ENCODE results near the gene RSBN1L. TPM values are rescaled to one million over a fixed set of nuclear protein-coding genes. Genes with fewer than 3 reads are reported as not detected.

Gene RSBN1L
- total and polyA plus RNA-seq, 2 donors (not counting 3 experiments of a cell fraction or from before 2014, with no cell fraction given): 3.0 to 13.1 TPM

GRCh38 chr7:77696643-77697534 is 630 bp downstream of the RSBN1L start:
- Histone ChIP-seq H3K36me3 (ENCODE audit: control insufficient read depth in 2 of 2, extremely low read depth in 1 of 2, insufficient read depth in 2 of 2, low read length in 2 of 2) (no peaks in the 10 kb centered on the region), H3K4me2 (ENCODE audit: insufficient read depth, low read length) (peak overlapping the region; percentile 90), H3K4me1 (ENCODE audit: control insufficient read depth, extremely low read depth, insufficient read depth, low read length) (peaks cover 23% of the 10 kb centered on the region), H3K9ac (replicated peaks; ENCODE audit: extremely low read depth, insufficient read depth, low read length) (peak overlapping the region; percentile 69), H2AFZ (ENCODE audit: low read depth, low read length) (peak overlapping the region; percentile 77), H3K27me3 (ENCODE audit: control insufficient read depth in 2 of 2, insufficient read depth in 2 of 2, low read length in 2 of 2) (no peaks in the 10 kb centered on the region), H3K79me2 (ENCODE audit: control insufficient read depth, insufficient read depth, low read length) (peaks cover 54% of the 10 kb centered on the region), H3K27ac (ENCODE audit: insufficient read depth, low read depth, low read length) (peak overlapping the region; percentile 62), H3K9me1 (replicated peaks; ENCODE audit: control insufficient read depth, extremely low read depth, insufficient read depth, low read length) (no peaks in the 10 kb centered on the region), H3K4me3 (replicated peaks in 1 of 3; ENCODE audit: insufficient read depth in 1 of 3, low read depth in 1 of 3, low read length in 3 of 3) (peak overlapping the region; percentile 90 to 97 (median 91)), H4K20me1 (replicated peaks; ENCODE audit: control insufficient read depth, extremely low read depth, insufficient read depth, low read length) (no peaks in the 10 kb centered on the region), H3K9me3 (replicated peaks; ENCODE audit: control insufficient read depth, insufficient read depth, low read length) (no peaks in the 10 kb centered on the region)
- dilution Hi-C loops (cut with MboI; ENCODE audit: extremely low pct_ligation_motif_present, low sequenced_read_pairs): no loop called here
- no peak for TF ChIP-seq FOS (IDR thresholded peaks at IDR 0.05; ENCODE audit: borderline replicate concordance, insufficient read depth, low read length)
- no peak for TF ChIP-seq GATA2 (IDR thresholded peaks at IDR 0.05; ENCODE audit: insufficient read depth, insufficient read length, low read depth, low read length)
- TF ChIP-seq POLR2AphosphoS5 (IDR thresholded peaks at IDR 0.05; ENCODE audit: insufficient read depth, low read depth, low read length): no peak
- no peak for TF ChIP-seq EZH2 (IDR thresholded peaks at IDR 0.05; ENCODE audit: borderline replicate concordance, low read depth, low read length, severe bottlenecking)
- no peak for TF ChIP-seq MYC (IDR thresholded peaks at IDR 0.05; ENCODE audit: low read depth, low read length)
- DNase-seq (ENCODE audit: low read depth, low spot score) (peak; percentile 78), FAIRE-seq (no peak)
- ChIA-PET POLR2A (interaction anchor here (1.0 kb wide), 1 partner anchor 9 kb away, joined by 3 read pairs; no protein-coding TSS in a partner anchor), CTCF (interaction anchor here (0.6 to 4.1 kb wide), 15 partner anchors 10 to 343 kb away, joined by 3 to 37 read pairs (median 3); no protein-coding TSS in a partner anchor)
- intact Hi-C loops (cut with micrococcal nuclease): loop anchor here (2.0 to 5.0 kb wide), 4 partner anchors 38 to 160 kb away; partner anchors contain the start of genes PHTF2, PTPN12 and TMEM60
- TSS peak; percentile 10 for BruUV-seq (replicated peaks)

- ChIA-PET POLR2A (no interaction called here), CTCF (interaction anchor here (0.8 to 4.1 kb wide), 13 partner anchors 16 to 239 kb away, joined by 3 to 37 read pairs (median 3); no protein-coding TSS in a partner anchor)
- H3K36me3 ChIP-seq (ENCODE audit: control insufficient read depth in 2 of 2, extremely low read depth in 1 of 2, insufficient read depth in 2 of 2, low read length in 2 of 2): no peaks in the 10 kb centered on the region
- peak overlapping the region; percentile 90 for H3K4me2 ChIP-seq (ENCODE audit: insufficient read depth, low read length)
- H4K20me1 ChIP-seq (replicated peaks; ENCODE audit: control insufficient read depth, extremely low read depth, insufficient read depth, low read length): no peaks in the 10 kb centered on the region
- intact Hi-C loops (cut with micrococcal nuclease) (loop anchor here (2.0 to 5.0 kb wide), 4 partner anchors 37 to 160 kb away; partner anchors contain the start of genes PHTF2, PTPN12 and TMEM60), dilution Hi-C loops (cut with MboI; ENCODE audit: extremely low pct_ligation_motif_present, low sequenced_read_pairs) (no loop called here)
- peak overlapping the region; percentile 90 to 97 (median 91) for H3K4me3 ChIP-seq (replicated peaks in 1 of 3; ENCODE audit: insufficient read depth in 1 of 3, low read depth in 1 of 3, low read length in 3 of 3)
- H3K27ac ChIP-seq (ENCODE audit: insufficient read depth, low read depth, low read length): peak overlapping the region; percentile 62
- H3K9me3 ChIP-seq (replicated peaks; ENCODE audit: control insufficient read depth, insufficient read depth, low read length): no peaks in the 10 kb centered on the region
- H2AFZ ChIP-seq (ENCODE audit: low read depth, low read length): peak overlapping the region; percentile 73
- peaks cover 23% of the 10 kb centered on the region for H3K4me1 ChIP-seq (ENCODE audit: control insufficient read depth, extremely low read depth, insufficient read depth, low read length)
- no peaks in the 10 kb centered on the region for H3K27me3 ChIP-seq (ENCODE audit: control insufficient read depth in 2 of 2, insufficient read depth in 2 of 2, low read length in 2 of 2)
- H3K79me2 ChIP-seq (ENCODE audit: control insufficient read depth, insufficient read depth, low read length): peaks cover 60% of the 10 kb centered on the region
- H3K9me1 ChIP-seq (replicated peaks; ENCODE audit: control insufficient read depth, extremely low read depth, insufficient read depth, low read length): no peaks in the 10 kb centered on the region
- DNase-seq (ENCODE audit: low read depth, low spot score) (no peak), FAIRE-seq (peak; percentile 55)
- BruUV-seq (replicated peaks): TSS peak; percentile 16
- peak overlapping the region; percentile 69 for H3K9ac ChIP-seq (replicated peaks; ENCODE audit: extremely low read depth, insufficient read depth, low read length)
- TF ChIP-seq MYC (IDR thresholded peaks at IDR 0.05; ENCODE audit: low read depth, low read length) (no peak), GATA2 (IDR thresholded peaks at IDR 0.05; ENCODE audit: insufficient read depth, insufficient read length, low read depth, low read length) (no peak), EZH2 (IDR thresholded peaks at IDR 0.05; ENCODE audit: borderline replicate concordance, low read depth, low read length, severe bottlenecking) (no peak), POLR2A (IDR thresholded peaks at IDR 0.05; ENCODE audit: low read depth, low read length) (no peak), CTCF (IDR thresholded peaks at IDR 0.05; ENCODE audit: extremely low read depth in 1 of 2, insufficient read depth in 1 of 2, low read depth in 1 of 2, low read length in 2 of 2) (no peak), POLR2AphosphoS5 (IDR thresholded peaks at IDR 0.05; ENCODE audit: insufficient read depth, low read depth, low read length) (no peak), MAX (IDR thresholded peaks at IDR 0.05; ENCODE audit: insufficient read depth, insufficient read length) (no peak), FOS (IDR thresholded peaks at IDR 0.05; ENCODE audit: borderline replicate concordance, insufficient read depth, low read length) (no peak), JUN (IDR thresholded peaks at IDR 0.05; ENCODE audit: borderline replicate concordance, insufficient read depth, insufficient read length, low read depth) (no peak)
Observed at GRCh38 chr7:77697535-77697831, 1.2 kb downstream of the RSBN1L start.
